HG03432 (cell line): ENCODE data around the gene BRD4.

Experiments used
- ATAC-seq: cut with Tn5 transposase; IDR thresholded peaks from one replicate; pipeline ENCODE4 v1.9.1; 2021; ENCODE audit warnings: mild to moderate bottlenecking, moderate library complexity; ENCODE audit not compliant: unreplicated experiment

Gene BRD4

DNA sequence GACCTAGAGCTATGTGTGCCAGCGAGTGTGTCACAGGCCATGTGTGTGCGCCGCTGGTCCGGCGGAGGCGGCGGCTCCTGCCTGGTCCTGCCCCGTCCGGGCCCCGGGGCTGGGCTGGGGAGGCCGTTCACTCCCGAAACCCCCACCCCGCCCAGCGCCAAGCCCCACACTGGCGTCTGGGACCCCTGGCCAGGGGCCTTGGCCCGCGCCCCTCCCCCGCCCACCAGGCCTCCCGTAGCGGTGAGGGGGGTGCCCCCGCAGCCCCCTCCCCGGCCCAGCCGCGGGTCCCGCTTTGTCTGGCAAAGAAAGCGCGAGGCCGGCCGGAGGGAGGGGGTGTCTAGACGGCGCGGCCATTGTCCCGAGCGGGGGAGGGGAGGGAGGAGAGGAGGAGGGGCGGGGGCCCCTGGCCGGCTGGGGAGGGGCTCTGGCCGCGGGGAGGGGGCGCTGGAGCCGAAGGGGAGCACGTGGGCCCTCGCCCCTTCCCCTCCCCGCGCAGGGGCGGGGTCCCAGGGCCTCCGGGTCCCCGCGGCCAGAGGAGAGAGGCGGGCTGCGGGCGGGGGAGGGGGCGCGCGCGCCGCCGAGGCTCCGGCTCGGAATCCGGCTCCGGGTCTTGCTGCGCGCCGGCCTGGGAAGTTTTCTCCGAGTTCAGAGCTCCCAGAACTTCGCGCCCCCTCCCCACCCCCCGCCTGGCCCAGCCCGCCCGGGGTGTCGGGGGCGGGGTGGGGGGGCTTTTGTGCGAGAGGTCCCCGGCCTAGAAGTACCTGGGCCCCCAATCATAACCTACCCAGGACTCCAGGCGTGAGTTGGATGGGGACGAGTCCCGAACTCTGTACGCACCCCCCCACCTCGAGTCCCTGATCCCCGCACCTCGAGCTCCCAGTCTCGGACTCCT, 132.4 kb downstream of the BRD4 start:
- ATAC-seq: no peak

DNA sequence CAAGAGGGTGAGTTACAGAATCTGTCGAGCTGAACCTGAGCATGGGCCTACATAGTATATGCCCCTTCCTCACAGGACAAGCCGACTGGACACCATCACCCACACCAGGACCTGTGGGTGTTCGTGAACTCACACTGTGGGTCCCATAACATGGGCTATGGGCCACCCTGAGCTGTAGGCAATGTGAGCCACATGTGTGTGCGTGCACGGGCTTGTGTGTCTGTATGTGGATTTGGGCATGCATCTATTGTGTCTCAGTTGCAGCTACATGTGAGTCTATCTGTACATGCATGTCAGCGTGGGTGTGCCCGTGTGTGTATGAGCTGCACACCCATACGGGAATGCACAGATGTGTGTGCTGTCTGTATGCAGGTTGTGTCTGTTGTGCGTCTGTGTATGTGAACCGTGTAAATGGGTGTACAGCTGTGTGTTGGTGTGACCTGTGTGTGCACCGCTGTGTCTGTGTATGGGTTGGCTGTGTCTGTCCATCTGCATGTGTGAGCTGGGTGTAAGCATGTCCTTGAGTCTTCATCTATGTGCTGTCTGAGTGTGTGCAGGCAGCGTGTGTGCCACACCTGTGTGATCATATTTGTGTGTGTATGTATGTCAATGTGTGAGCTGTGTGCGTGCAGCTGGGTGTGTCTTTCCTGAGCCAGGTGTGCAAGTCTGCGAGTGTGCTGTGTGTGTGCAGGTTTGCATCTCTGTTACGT, 133.2 kb downstream of the BRD4 start:
- ATAC-seq: no peak

DNA sequence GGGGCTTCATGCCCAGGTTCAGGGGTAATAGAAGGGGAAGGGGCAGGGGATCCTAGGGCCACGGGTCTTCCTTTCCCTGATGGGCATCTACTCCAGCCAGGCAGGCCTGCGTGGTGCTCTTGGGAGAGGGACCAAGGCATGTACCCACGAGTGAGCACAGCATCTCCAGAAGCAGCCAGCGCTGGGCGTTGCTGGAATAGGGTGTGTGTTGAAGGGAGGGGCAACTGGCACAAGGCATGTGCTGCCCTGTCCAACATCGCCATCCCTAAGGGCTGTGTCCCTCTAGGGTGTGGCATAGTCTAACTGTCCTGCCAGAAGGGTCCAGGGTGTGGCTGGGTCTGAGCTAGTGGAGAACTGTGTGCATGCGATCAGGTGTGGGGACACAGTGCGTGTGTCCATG, 134.4 kb downstream of the BRD4 start:
- no peak for ATAC-seq

DNA sequence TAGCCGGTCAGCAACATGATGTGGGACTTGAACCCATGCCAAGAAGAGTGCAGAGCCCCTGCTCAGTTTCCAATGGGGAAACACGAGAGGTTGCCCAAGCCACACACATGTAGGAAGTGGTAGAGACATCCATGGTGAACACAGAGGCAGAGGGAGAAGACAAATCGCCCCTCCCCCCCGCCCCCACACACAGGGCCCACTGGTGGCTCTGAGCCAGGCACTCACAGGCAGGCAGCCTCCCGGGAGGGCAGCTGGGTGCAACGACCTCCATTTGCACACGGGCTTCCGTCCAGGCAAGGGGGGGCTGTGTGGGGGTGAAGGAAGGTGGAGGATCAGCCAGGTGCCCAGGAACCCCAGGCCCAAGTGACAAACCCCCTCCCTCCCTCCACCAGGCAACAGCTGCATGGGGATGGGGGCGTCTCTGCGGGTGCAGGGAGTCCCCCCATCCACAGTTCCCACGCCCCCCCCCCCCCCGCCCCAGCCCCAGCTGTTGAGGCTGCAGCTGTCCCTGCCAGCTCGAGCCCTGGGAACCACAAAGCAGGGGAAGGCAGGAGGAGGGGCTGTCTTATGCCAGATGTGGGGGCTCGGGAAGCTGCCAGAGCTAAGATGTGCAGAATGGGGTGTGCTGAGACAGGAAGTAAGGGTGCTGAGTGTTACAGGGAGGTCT, 134.9 kb downstream of the BRD4 start:
- ATAC-seq: no peak

DNA sequence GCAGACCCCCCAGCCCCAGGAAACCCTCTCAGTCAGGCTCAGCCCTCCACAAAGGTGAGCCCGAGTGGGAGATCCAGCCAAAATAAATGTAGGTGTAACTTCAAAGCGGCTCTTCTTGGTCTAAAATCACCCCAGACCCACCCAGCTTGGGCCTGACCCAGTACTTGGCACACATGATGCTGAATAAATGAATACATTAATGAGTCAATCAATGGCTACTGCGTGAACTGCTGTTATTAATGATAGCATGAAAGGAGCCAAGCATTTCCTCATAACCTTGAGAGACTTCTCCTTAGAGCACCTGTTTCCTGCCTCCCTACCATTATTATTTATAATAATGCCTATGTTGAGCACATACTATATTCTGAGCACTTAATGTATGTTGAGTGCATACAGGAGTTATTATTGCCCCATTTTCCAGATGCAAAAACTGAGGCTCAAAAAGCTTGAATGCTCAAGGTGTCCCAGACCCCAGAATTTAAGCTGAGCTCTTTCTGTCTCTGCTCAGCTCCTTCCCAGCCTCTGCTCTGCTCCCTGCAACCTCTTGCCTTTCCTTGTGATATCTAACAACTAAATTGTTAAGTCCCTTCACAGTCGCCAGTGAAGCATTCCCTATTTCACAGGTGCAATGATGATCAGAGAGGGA, 135.9 kb downstream of the BRD4 start:
- no peak for ATAC-seq

DNA sequence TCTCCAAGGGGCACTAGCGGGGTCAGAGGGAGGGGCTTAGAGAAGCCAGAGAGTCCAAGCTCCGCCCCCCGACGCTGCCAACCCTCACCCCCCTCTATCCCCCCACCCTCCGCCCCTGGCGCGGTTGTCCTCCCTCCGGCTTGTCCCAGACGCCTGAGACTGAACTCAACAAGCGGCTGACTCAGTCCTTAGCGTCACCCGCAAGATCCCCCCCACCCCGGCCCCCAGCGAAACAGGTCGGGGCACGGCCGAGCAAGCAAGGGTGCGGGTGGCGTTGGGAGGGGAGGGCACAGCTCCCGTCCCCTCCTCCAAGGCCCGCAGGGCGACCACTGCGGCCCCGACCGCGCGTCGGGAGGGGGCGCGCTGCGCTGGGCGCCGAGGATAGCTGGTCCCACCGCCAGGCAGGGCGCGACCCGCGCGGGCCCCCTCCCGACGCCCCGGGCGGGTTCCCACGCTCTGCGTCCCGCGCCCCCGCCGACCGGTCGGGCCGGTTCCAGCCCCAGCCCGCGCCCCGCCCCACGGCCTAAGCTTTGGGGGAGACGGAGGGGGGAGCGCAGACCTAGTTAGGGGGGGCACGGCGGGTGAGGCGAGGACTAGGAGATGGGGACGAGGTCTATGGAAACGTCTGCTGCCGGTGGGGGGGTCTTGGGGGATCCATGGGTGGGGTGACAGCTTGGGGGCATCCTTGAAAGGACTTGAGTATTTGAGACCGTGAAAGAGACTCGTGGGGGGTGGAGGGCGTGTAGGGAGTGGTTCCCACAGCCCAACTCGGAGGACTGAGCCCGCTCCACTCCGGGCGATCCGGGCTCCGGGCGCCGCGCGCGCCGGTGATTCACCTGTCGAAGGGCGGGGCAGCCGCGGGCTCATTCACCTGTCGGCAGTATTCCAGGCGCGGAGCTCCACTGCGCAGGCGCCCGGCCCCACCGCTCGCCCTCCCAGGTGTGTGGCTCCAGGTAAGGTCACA, 136.7 kb downstream of the BRD4 start:
- no peak for ATAC-seq

DNA sequence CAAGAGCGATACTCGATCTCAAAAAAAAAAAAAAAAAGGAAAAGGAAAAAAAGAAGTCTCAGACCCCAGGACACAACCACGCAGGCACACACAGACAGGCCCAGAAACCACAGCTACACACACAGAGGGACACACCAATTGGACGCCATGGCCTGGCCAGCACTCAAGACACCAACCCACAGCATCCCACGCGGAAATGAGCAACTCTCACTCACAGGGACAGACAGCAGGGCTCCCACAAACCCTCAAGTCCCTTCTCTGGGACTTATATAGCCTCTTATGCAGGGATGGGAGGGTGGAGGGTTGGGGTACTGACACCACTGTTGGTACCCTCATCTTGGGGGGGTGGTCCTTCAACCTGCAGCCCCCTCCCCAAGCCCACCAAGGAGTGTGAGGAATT, 137.4 kb downstream of the BRD4 start:
- ATAC-seq: no peak

DNA sequence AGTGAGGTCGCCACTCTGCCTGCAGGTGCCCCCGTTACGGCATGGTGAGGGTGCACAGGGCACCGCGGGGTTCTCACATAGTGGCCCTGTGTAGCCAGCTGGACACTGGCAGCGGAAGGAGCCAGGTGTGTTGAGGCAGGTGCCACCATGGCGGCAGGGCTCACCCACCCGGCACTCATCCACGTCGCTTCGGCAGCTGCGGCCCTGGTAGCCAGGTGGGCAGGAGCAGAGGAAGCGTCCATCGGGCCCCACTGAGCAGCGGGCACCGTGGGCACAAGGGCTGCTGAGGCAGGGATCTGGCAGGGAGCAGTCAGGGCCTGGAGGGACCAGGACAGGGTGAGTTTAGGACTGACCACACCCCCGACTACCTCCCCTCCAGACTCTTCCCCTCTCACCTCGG, 140.4 kb downstream of the BRD4 start:
- no peak for ATAC-seq

DNA sequence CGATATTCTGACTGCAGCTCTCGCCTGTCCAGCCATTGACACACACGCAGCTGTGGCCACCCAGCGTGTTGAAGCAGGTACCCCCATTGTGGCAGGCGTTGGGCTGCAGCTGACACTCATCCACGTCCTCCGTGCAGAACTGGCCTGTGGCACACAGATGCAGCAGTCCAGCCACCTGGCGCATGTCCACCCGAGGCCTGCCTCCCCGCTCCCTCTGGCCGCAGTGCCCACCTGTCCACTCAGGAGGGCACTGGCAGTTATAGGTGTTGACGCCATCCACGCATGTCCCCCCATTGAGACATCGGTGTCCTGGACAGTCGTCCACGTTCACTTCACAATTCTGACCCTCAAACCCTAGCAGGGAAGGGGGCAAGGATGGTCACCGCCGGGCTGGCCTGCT, 140.8 kb downstream of the BRD4 start:
- ATAC-seq: no peak

DNA sequence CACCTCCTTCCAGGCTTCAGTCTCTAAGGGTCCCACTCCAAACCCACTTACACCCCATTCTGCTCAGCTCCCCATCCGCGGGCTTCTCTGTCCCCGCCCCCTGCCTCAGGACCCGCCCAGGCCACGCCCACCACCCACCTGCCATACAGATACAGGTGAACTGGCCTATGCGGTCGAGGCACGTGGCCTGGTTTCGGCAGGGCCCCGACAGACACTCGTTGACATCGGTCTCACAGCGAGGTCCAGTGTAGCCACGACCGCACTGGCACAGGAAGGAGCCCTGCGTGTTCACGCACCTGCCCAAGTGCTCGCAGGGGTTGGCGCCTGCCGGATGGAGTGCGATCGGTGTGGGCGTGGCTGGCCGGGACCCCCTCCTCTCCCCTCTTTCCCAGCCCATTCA, 143.5 kb downstream of the BRD4 start:
- no peak for ATAC-seq

DNA sequence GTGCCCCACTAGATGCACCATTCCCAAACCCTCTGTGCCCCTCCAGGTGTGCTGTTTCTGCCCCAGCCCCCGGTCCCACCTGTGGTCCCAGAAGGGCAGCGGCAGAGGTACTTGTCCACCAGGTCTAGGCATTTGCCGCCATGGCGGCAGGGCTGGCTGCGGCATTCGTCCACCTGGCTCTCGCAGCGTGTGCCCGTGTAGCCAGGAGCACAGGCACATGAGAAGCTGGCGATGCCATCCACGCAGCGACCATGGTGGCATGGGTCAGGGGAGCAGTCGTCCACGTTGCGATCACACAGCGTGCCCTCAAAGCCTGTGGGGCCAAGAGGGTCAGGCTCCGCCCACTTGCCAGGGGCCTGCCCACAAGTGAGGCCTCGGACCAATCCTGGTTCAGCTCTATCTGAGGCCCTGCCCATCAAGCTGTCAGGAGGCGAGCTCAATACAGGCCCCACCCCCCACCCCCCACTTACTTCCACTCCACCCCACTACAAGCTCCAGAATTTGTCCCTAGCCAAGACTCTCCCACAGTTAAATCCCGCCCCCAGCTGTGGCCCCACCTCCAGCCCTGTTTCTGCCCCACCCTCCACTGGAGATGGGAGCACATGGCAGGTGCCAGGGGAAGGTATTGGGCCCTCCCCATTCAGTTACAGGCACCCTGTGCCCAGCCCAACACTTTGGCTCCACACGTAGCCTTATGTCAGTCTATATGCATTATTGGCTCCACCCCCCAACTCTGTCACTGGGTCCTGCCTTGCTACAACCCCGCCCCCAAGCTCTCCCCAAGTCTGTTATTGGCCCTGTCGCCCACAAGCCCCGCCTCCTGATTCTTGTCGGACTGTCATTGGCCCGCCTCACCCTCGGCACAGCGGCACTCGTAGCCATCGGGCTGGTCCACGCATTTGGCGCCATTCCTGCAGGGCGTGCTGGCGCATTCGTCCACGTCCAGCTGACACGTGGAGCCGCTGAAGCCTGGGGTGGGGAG, 145.0 kb downstream of the BRD4 start:
- ATAC-seq: no peak
